Left renal cortex interstitium (tissue), 4 donors: ENCODE measurements around the gene PRDM16. TPM values are rescaled to one million over a fixed set of nuclear protein-coding genes. Genes with fewer than 3 reads are reported as not detected.
"Not testable (repeated sequence)": the region's sequence is repeated elsewhere in the genome, so short reads cannot be mapped to it uniquely, and the experiment has no call there.

Experiments
- DNase-seq, 4 donors: peaks; one replicate each; pipeline ENCODE4 v3.0.0-alpha.2; 2013; ENCODE audit warnings: low read depth in 4 of 4, low spot score in 2 of 4, missing footprints in 1 of 4
- polyA plus RNA-seq, 4 donors: library from polyadenylated mRNA; unstranded; fragments of 120-200 nt; gene quantifications; one replicate each; pipeline ENCODE4 v1.2.1, GENCODE V29; 2013; ENCODE audit not compliant: insufficient read length in 4 of 4

The PRDM16 gene
- polyA plus RNA-seq, 4 donors = 4.9 to 12.5 (median 7.0) TPM

DNA sequence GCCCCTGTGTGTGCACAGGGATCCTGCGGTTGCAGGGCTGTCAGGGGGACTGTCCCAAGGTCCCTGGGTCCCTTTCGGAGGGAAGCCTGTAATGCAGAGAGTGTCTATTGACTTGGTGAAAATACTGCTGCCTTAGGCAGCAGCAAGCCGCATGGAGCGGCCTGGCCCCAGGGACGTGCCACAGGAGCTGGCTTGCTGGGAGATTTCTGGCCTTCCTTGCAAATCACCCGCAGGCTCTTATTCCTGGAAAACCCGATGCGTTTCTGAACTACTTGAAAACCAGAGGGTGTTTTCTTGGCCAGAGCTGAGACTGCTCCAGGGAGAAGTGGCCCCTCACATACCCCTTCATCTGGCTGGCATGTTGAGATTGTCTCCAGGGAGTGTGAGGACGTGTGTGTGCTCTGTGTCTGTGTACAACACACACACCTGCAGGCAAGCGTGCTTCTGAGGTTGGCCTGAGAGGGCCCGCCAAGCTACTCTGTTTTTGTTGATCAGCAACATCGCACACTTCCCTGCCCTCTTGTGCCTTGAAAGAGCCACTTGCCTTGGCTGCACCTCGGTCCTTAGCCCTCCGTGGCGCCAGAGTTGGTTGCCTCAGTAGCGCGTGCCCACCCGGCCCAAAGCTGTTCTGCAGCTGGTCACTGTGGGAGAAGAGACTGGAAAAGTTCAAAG is 10.5 kb downstream of the PRDM16 start:
- no peak for DNase-seq

DNA sequence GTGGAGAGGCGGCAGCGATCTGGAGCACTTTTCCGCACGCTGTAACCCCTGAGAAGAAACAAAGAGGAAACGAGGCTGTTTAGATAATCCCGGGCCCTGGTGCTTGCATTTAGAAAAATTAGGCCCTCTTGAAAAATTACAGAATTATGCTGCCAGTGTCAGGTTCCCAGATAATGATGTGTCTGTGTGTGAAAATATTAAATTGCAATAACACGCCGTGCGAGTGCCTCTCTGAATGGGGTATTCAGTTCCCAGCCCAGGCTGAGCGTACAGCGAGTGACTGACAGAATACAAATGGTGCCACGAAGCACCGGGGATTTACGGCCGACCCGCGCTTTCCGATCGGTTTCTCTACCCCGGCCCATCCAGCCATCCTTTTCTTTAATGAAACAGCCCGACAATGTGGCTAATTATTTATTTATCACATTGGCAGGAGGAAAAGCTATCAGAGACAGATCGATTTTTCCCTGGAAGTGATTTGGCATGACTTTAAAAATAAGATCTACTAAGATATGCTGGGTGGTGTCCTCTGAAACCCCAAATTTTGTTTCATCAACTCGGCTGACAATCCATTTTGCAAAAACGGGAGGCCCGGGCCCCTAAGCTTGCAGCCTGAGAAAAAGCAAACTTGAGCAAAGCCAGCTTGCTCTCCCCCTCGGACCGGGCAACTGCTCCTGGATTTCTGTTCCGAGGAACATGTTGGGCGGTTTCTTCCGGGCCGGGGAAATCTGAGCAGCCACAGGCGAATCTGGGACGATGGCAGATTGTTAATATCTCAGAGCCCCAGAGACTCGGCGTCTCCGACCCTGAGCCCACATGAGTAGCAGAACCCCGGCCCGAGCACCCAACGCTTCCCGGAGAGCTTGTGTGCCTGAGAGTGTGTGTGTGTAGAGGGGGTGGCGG is 11.3 kb downstream of the PRDM16 start:
- DNase-seq = no peak

DNA sequence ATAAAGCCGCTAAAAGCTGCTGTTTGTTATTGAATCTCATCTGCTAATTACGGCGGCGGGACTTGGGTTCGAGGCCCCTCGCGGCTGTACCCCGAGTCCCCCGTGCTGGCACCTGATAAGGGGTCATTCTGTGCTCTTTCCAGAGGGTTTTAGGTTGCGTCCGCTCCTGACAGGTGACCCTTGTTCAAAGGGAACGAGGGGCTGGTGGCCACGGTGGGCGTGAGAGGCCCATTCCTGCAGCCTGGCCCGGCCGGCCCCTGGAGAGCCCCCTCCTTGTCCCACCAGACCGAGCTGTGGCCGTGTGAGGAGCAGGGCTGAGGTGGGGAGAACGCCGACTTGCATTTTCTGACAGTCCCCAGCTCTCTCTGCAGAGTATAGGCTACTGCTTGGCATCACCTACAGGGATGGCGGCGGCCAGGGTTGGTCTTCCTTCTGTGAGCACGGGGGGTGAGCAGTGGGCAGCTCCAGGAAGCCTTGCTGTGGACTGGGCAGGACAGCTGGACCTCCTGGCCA is 12.2 kb downstream of the PRDM16 start:
- no peak for DNase-seq

DNA sequence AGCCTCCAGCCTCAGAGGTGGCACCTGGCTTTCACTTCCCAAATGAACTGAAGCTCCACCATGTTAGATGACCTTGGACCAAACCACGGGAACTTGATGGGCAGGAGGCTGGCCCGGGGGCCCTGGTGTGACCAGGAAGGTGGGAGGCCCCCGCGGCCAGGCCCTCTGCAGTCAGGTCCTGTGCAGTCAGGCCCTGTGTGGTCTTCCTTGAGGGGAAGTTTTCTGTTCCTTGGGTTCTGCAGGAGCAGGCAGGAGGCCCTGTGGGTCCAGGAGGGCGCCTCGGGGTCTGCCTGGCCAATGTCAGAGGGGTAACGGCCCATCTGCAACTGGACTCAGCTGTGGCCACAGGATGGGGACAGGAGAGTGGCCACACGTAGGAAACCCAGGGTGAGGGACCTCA is 13.0 kb downstream of the PRDM16 start:
- no peak for DNase-seq

DNA sequence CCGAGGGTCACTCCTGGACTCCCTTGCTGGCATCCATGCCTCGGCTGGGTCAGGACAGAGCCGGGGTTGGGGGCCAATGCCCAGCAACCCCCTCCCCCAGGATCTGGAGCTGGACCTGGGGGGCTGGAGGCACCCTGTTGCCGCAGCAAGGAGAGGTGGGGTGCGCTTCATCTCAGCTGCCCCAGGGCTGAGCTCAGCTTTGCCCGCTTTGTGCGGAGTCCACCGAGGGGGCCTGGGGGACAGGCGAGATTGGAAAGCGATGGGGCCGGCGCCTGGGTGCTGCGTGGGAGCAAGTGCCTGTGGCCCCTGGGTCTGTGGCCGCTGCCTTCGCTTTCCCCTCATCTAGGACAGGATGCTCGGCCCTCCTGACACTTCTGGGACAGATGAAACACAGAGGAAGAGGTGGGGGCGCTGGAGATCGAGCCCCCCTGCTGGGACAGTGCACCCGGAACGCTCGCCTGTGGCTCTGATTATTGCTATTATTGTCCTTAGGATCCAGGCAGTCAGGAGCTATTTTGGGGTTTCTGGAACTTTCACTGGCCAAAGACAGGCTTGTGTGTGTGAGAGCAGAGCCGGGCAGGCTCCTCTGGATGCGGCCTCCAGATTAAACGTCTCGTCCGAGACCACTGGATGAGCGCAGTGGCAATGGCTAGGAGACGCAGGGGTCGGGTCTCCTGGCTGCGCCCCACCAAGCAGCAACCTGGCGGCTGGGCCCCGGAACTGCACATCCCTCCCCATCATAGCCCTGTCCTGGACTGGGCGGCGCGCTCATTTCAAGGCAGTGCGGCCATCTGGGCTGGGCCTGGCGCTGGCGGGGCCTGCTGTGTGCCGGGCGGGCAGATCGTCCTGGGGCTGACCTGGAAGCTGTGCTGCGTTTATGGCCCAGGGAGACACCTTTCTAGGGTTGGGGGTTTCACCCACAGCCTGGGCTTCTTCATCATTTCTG is 13.8 kb downstream of the PRDM16 start:
- no peak for DNase-seq

DNA sequence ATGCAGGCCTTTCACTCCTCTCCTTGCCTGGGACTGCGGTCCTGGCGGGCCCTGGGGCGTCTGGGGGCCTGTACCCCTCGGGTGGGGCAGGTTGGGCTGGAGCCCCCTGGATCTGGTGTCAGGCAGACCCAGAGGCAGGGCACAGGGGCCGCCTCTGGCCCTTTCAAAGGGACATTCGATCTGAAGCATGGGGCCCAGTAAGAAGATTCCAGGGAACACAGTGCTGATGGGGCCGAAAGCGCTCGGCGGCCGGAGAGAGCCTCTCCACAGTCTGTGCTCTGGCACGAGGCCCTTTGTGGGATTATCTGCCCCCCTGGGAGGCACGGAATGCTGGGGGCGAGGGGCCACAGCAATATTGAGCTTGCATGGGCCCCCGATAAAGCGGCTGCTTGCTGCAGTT is 15.2 kb downstream of the PRDM16 start:
- DNase-seq = no peak

DNA sequence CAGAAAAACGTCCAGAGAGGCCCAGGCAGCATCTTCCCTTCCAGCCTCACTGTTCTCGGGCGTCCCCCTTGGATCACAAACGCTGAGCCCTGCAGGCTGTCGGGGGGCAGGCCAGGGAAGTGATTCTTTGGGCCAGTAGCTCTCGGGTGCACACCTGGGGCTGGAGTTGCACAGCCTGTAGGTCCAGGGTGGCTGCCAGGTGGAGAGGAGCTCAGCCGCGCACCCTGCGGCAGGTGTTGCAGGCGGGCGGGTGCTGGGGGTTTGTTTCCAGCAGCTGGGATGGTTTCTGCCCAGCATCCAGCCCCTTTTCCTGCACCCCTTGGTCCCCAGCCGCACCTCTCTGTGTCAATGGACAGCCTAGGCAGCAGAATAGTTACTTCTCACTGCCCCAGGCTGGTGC is 15.7 kb downstream of the PRDM16 start:
- DNase-seq = no peak

DNA sequence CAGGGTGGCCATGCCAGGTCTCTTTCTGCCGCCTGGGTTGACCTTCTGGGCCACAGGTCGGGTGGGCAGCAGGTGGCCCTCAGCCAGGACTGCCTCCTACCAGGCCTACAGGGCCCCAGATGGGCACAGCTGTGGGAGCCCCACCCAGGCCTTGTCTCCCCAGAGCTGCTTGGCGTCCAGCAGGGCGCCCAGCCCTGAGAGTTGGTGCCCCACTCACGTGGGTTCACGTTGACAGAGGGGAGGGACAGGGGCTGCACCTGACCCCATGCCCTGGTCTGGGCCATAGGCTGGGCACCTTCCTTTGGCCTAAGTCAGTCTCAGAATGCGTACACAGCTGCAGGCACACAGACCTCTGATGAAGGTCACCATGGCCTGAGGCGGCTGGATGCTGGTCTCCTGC is 16.7 kb downstream of the PRDM16 start:
- DNase-seq = no peak

DNA sequence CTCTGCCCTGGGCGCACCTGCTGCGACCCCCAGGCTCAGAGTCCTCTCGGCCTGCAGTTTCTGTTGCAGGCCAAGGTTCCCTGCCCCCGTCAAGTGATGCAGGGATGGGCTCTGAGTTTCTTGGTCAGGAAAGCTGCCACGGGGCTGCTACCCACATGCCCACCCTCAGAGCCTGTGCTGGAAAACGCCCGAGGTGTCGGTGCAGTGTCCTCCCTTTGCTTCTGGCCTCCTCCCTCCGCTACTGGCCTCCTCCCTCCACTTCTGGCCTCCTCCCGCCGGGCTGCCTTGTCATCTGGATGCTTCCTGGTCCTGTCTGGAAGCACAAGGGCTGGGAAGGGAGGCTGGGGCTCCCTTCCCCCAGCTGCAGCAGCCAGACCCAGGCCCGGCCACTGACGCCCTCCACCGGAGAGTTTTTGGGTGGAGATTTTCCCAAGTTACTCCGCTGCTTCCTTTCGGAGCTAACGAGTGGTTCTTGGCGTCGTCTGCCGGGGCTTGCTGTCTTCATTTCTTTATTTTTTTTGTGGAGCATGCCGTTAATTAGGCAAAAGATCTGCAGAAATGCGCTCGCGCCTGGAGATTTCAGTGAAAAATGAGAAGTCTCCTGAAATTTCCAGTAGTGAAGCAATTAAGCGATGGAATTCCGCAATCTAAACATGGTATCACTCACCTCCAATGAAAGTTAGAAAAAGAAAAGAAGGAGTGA is 17.4 kb downstream of the PRDM16 start:
- DNase-seq = no peak

DNA sequence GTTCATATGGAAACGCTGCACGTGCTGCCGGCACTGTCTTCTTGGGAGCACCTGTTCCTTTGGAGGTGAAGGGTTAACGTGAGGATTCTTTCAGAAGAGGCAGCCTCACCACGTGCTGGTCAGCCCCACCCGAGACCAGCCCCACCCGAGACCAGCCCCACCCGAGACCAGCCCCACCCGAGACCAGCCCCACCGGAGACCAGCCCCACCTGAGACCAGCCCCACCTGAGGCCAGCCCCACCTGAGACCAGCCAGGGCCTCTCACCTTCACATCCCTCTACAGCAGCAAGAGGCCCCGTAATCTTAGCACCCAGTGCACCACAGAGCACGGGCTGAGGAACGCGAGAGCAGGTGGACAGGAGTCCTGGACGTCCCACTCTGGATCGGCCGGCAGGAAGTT is 18.0 kb downstream of the PRDM16 start:
- DNase-seq = no peak

DNA sequence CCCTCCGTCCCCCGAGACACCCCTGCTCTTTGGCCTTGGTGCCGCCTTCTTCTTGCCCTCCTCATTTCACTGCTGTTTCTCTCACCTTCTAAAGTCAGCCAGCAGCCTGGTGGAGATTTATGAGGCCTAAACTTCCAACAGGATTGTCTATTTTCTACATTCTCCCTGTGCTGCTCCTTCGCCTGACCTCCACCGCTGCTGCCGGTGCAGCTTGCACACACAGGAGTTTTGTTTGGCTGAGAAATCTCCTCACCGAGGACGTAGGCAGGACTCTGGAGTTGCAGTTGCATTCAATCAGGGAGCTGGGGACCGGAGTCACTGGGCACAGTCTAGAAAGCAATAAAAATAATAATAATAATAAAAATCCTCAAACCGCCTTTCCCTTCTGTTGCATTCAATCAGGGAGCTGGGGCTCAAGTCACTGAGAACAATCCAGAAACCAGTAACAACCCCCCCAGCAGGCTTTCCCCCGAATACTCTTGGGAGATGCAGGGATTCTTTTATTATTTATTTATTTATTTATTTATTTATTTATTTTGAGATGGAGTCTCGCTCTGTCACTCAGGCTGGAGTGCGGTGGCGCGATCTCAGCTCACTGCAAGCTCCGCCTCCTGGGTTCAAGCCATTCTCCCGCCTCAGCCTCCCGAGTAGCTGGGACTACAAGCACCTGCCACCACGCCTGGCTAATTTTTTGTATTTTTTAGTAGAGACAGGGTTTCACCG is 19.1 kb downstream of the PRDM16 start:
- not testable (repeated sequence) for DNase-seq

DNA sequence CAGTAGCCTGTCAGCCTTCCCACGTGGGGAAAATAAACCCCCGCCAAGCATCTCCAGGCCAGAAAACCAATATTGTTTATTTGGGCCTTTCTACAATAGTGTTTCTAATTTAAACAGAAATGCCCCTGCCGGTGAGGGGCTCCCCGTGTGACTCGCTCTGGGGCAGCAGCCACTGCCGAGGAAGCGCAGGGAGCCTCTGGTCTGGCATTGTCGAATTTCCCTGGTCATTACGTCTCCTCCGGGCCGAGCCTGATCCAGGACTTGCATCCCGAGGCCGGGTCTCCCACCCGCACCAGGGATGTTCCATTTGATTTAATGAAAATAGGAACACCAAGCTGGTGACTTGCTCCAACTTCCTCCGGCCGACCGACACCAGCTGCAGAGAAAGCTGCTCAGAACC is 20.5 kb downstream of the PRDM16 start:
- no peak for DNase-seq

DNA sequence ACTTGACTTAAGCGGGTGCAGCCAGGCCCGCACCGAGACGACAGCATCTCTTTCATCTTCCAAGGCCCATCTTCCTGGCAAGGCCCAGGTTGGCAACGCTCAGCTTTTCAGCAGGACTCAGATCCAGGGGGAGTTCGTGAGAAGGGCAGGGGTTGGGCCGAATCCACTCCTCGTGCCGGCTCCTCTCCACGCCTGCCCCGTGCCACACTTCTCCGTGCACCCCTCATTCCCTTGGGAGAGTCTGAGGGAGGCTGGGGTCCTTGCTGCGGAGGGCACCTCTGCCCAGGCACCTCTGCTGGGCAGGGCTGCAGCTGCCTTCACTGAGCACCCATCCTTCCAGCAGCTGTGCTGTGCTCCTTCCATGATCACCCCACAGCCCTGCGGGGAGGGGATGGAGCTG is 22.3 kb downstream of the PRDM16 start:
- no peak for DNase-seq

DNA sequence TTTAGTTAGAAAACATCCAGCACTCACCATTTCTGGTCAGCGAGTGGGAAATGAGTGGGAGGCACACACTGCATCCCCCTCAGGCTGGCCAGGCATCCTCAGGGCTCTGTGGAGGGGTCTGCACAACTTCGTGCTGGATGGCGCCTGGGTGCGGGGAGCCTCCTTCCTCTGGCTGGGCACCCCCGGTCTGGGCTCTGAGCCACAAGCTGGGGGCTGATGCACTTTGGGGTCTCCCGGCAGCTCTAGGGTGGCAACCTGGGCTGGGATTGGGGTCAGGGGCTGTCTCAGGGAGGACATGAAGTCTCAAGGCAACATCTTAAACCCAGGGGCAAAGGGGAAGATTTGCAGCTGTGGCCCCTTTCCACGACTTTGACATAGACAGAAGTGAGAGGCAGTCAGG is 23.5 kb downstream of the PRDM16 start:
- no peak for DNase-seq

DNA sequence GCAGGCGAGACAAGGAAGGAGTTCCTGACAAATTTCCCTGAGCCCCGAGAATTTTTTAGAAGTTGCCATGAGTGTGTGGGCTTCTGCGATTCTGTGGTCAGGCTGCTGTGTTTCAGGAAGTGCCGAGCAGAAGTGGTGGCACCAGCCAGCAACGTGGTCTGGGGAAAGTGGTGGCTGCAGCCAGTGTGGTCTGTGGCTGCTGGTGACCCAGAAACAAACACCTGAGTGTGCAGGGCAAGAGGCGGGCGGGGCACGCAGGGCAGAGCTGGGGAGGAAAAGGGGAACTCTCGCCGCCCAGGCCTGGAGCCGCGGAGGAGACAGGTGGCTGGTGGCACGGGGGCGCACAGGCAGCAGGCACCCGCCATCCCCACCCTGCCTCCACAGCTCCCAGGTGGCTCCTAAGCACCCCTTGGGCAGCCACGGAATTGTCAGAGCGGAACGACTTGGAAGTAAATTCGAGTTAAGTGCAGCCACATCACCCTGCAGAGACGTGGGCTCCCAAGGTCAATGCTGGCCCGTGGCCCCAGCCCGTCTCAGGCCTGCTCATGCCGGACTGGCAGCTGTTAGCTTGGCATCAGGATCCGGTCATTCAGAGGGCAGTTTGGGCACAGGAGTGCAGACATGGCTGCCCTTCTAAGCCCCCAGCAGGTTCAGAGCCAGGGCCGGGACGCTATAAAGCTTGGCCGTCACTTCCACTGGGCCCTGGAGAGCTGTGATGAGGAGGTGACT is 25.1 kb downstream of the PRDM16 start:
- no peak for DNase-seq

DNA sequence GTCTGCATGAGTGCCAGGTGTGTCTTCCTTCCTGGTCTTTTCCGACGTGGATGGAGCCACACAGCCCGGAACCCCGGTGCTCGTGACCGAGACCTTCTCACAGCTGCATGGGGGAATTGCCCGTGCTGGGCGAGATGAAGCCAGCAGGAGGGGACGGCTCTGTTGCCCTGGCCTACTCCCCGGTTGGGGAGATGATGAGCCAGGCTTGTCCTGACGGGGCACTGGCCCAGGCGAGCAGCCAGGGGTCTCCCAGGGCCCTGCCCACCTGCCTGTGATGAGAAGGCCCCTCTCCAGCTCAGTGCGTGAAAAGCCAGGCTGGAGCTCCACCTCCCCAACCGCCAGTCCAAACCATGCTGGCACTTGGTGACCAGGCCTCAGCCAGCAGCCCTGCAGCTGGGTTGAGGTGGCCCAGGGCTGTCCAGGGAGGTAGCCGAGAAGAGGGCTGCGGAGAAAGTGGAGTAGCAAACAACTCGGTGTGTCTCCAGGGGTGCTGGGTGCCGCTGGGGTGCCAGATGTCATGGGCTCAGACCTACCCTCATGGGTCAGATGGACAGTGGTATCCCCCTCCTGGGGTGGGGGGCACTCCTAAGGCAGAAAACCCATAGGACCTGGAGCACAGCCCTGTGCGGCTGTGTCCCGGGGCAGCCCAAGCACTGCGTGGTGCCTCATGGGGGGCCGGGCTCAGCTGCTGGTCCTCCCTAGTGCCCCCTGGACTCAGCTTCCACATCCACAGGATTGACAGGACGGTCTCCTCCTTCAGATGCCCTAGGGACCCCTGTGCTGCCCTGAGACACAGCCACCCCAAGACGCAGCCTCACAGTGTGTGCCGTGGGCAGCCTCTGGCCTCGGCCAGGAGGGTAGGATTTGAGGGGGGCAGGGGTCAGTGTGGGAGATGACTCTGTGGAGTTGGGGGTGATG is 26.1 kb downstream of the PRDM16 start:
- DNase-seq = no peak

DNA sequence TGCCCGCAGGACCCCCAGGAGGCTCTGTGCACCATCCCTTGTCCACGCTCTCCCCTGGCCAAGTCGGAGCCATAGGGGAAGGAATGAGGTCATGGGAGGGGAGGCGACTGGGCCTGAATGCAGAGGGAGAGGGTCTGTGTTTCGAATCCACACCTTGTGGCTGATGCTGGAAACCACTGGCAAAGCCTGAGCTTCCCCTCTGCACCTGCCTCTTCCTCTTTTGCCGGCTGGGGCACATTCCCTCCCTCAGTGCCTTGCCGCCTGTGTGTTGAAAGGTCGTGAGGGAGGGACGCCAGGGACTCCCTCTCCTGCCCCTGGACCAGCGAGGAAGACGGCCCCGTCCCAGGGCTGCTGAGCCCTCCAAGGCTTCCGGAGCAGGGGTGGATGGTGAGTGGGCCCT is 27.3 kb downstream of the PRDM16 start:
- DNase-seq = no peak

DNA sequence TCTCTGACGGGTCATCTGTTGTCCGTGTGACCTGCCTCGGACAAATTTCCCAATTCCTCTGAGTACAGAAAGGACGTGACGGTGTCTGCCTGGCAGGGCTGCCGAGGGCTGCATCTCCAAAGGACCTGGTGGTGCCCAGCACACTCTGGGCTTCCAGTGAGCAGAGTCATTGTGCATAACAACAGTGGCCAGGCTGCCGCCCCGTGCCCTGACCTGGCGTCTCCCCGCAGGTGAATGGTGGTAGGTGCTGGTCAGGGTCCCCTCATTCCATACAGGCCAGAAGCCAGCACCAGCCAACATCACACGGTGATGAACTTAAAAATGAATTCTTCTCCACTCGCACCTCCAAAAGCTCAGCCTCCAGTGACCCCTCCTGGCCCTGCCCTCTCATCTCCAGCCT is 28.2 kb downstream of the PRDM16 start:
- DNase-seq = no peak
